Stomach (tissue), 4 donors: ENCODE data around the gene TMEM178B.

Experiments used
- CTCF ChIP-seq, 7 experiments: fragments of 450-650 bp in 4 of 7; fragments of 200-600 bp in 3 of 7; sonication (generic) in 3 of 7; IDR thresholded peaks; one replicate each; pipeline ENCODE4 v1.5.1; 2016 to 2019; ENCODE audit warnings: antibody characterized with exemption in 7 of 7, control low read depth in 2 of 7, mild to moderate bottlenecking in 1 of 7
- POLR2A ChIP-seq, 4 donors: fragments of 450-650 bp; IDR thresholded peaks; one replicate each; pipeline ENCODE4 v1.6.1; 2016; ENCODE audit warnings: antibody characterized with exemption in 4 of 4, control low read depth in 2 of 4, mild to moderate bottlenecking in 1 of 4, moderate library complexity in 1 of 4

GRCh38 chr7:141167381-141167964 is 93.6 kb downstream of the TMEM178B start:
- TF ChIP-seq POLR2A (IDR thresholded peaks at IDR 0.05) (no peak), CTCF (IDR thresholded peaks at IDR 0.05) (no peak)
